Endothelial cell of umbilical vein (primary cell): ENCODE data around the gene GTF2F1. TPM values are rescaled to one million over a fixed set of nuclear protein-coding genes. Genes with fewer than 3 reads are reported as not detected.
A peak's percentile ranks its signal among the peaks of the same experiment; 100 is the strongest.

Source experiments
- BruUV-seq: library from RNA; stranded (reverse); fragments of 400-500 nt; replicated peaks from 2 replicates; lab custom pipeline; 2021; lab: Mats Ljungman, UMichigan
- CTCF ChIA-PET: fragments of 300-600, 350-600 bp; sonication (Branson Sonifier 250); formaldehyde crosslinking; loops from one replicate; lab custom pipeline; 2021; ENCODE audit warnings: antibody characterized with exemption, inconsistent platforms; lab: Charles Lee
- POLR2A ChIA-PET: fragments of 300-600, 350-600 bp; sonication (Branson Sonifier 250); formaldehyde crosslinking; loops from one replicate; lab custom pipeline; 2021; ENCODE audit warnings: antibody characterized with exemption, inconsistent platforms; lab: Charles Lee
- DNase-seq: peaks from one replicate; pipeline ENCODE4 v3.0.0-alpha.2; 2011; ENCODE audit warnings: low read depth, low spot score
- FAIRE-seq: peaks from 2 replicates; lab custom pipeline; 2011; peaks lifted over from hg19 to GRCh38; lab: Jason Lieb, UNC
- H2AFZ ChIP-seq: 2 replicates; pipeline ENCODE4 v1.6.0; 2012; ENCODE audit warnings: low read depth, low read length, control low read depth, inconsistent platforms
- H3K27ac ChIP-seq: 2 replicates; pipeline ENCODE4 v1.5.1; 2011; ENCODE audit warnings: low read depth, mild to moderate bottlenecking, control low read depth, low read length, moderate library complexity; ENCODE audit not compliant: insufficient read depth
- H3K27me3 ChIP-seq, 2 experiments: 2 replicates each; pipeline versions ENCODE4 v1.6.0 to v1.6.1; 2011; ENCODE audit warnings: low read length in 2 of 2, mixed read lengths in 1 of 2; ENCODE audit not compliant: control insufficient read depth in 2 of 2, insufficient read depth in 2 of 2
- H3K36me3 ChIP-seq, 2 experiments: 2 replicates in 1 of 2; 3 replicates in 1 of 2; pipeline ENCODE4 v1.5.1; 2011; ENCODE audit warnings: low read length in 2 of 2, mild to moderate bottlenecking in 1 of 2, moderate library complexity in 1 of 2; ENCODE audit not compliant: control insufficient read depth in 2 of 2, insufficient read depth in 2 of 2; ENCODE audit errors: extremely low read depth in 1 of 2
- H3K4me1 ChIP-seq: 3 replicates; pipeline ENCODE4 v1.5.1; 2011; ENCODE audit warnings: mild to moderate bottlenecking, low read length; ENCODE audit not compliant: control insufficient read depth, insufficient read depth; ENCODE audit errors: extremely low read depth
- H3K4me2 ChIP-seq: 2 replicates; pipeline ENCODE4 v1.6.1; 2011; ENCODE audit warnings: low read length, control low read depth, mixed read lengths; ENCODE audit not compliant: insufficient read depth
- H3K4me3 ChIP-seq, 3 experiments: fragments of 200-600 bp in 1 of 3; sonication (generic), shearing (Covaris generic) in 1 of 3; replicated peaks in 1 of 3; 2 replicates each; pipeline ENCODE4 v1.5.1; 2011 to 2016; ENCODE audit warnings: control low read depth in 3 of 3, low read length in 3 of 3, mild to moderate bottlenecking in 2 of 3, inconsistent platforms in 1 of 3, low read depth in 1 of 3, moderate library complexity in 1 of 3; ENCODE audit not compliant: insufficient read depth in 1 of 3
- H3K79me2 ChIP-seq: 2 replicates; pipeline ENCODE4 v1.6.0; 2012; ENCODE audit warnings: low read length, inconsistent platforms; ENCODE audit not compliant: control insufficient read depth, insufficient read depth
- H3K9ac ChIP-seq: replicated peaks from 2 replicates; pipeline ENCODE3; 2011; ENCODE audit warnings: low read length, control low read depth; ENCODE audit not compliant: insufficient read depth; ENCODE audit errors: extremely low read depth
- H3K9me1 ChIP-seq: replicated peaks from 3 replicates; pipeline ENCODE4 v1.6.0; 2011; ENCODE audit warnings: mild to moderate bottlenecking, low read length; ENCODE audit not compliant: control insufficient read depth, insufficient read depth; ENCODE audit errors: extremely low read depth
- H3K9me3 ChIP-seq: replicated peaks from 2 replicates; pipeline ENCODE4 v1.5.1; 2012; ENCODE audit warnings: low read length, inconsistent platforms; ENCODE audit not compliant: control insufficient read depth, insufficient read depth
- H4K20me1 ChIP-seq: replicated peaks from 2 replicates; pipeline ENCODE3; 2011; ENCODE audit warnings: mild to moderate bottlenecking, low read length; ENCODE audit not compliant: control insufficient read depth, insufficient read depth; ENCODE audit errors: extremely low read depth
- CTCF ChIP-seq, 2 donors: IDR thresholded peaks; 1 replicate in 1 of 2; 2 replicates in 1 of 2; pipeline ENCODE4 v1.5.1; 2011; ENCODE audit warnings: low read length in 2 of 2, mild to moderate bottlenecking in 2 of 2, moderate library complexity in 2 of 2, control low read depth in 1 of 2, inconsistent platforms in 1 of 2, low read depth in 1 of 2; ENCODE audit not compliant: insufficient read depth in 1 of 2; ENCODE audit errors: extremely low read depth in 1 of 2
- EZH2 ChIP-seq: IDR thresholded peaks from 2 replicates; pipeline ENCODE4 v1.6.1; 2012; ENCODE audit warnings: borderline replicate concordance, low read depth, mild to moderate bottlenecking, moderate library complexity, low read length, inconsistent platforms; ENCODE audit not compliant: severe bottlenecking
- FOS ChIP-seq: IDR thresholded peaks from 2 replicates; pipeline ENCODE4 v1.6.1; 2011; ENCODE audit warnings: mild to moderate bottlenecking, low read length, moderate library complexity, borderline replicate concordance; ENCODE audit not compliant: insufficient read depth
- GATA2 ChIP-seq: IDR thresholded peaks from 2 replicates; pipeline ENCODE4 v1.7.0; 2011; ENCODE audit warnings: low read depth, mild to moderate bottlenecking, moderate library complexity, mixed read lengths, low read length; ENCODE audit not compliant: insufficient read length, insufficient read depth
- JUN ChIP-seq: IDR thresholded peaks from 2 replicates; pipeline ENCODE4 v1.6.1; 2011; ENCODE audit warnings: borderline replicate concordance, low read depth; ENCODE audit not compliant: insufficient read length, insufficient read depth
- MAX ChIP-seq: IDR thresholded peaks from 2 replicates; pipeline ENCODE4 v1.6.1; 2011; ENCODE audit not compliant: insufficient read depth, insufficient read length
- MYC ChIP-seq: IDR thresholded peaks from one replicate; pipeline ENCODE4 v1.6.1; 2011; ENCODE audit warnings: mild to moderate bottlenecking, low read depth, low read length
- POLR2A ChIP-seq: IDR thresholded peaks from 2 replicates; pipeline ENCODE4 v1.6.1; 2012; ENCODE audit warnings: low read depth, mild to moderate bottlenecking, control low read depth, low read length
- POLR2AphosphoS5 ChIP-seq: IDR thresholded peaks from 2 replicates; pipeline ENCODE4 v1.6.1; 2012; ENCODE audit warnings: low read depth, mild to moderate bottlenecking, control low read depth, low read length, moderate library complexity; ENCODE audit not compliant: insufficient read depth
- dilution Hi-C: fragments of 300-500 bp; cut with MboI; formaldehyde crosslinking; loops from one replicate; pipeline ENCODE4 v1.15.0; 2019; ENCODE audit warnings: low sequenced_read_pairs; ENCODE audit not compliant: extremely low pct_ligation_motif_present
- intact Hi-C: fragments of 100-400 bp; cut with micrococcal nuclease; formaldehyde crosslinking; loops from one replicate; pipeline ENCODE4 v1.10.0; 2022
- polyA plus RNA-seq, 4 experiments: library from polyadenylated mRNA; depleted of rRNA in 3 of 4; stranded (reverse) in 3 of 4; unstranded in 1 of 4; fragments of >200 nt; gene quantifications; 2 replicates each; pipeline versions ENCODE4 v1.2.1 to v1.2.3, GENCODE V29; 2011 to 2012; ENCODE audit warnings: missing spikeins in 1 of 4
- total RNA-seq: library from RNA; stranded (reverse); gene quantifications from 2 replicates; pipeline ENCODE4 v1.2.3, GENCODE V29; 2021

The GTF2F1 gene
- total and polyA plus RNA-seq, 2 donors (not counting 3 experiments of a cell fraction or from before 2014, with no cell fraction given), result 44.8 to 56.4 TPM

DNA sequence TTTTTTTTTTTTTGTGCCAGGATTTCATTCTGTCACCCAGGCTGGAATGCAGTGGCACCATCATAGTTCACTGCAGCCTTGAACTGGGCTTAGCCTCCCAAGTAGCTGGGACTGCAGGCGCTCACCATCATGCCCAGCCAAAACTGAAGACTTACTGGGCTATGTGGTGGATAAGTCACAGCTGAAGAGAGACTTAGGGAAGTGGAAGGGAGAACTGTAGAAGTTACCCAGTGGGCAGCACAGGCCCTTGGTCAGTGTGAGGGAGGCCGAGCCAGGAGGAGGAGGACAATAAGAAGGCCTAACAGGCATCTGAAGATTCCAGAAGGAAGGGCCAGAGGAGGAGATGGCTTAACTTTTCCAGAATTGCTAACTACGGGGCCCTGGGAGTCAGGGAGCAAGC lies 13.2 kb downstream of the GTF2F1 start:
- ChIA-PET CTCF (no interaction called here), POLR2A (no interaction called here)
- Histone ChIP-seq H3K4me1 (no peaks in the 10 kb centered on the region), H4K20me1 (no peaks in the 10 kb centered on the region), H3K9me3 (no peaks in the 10 kb centered on the region), H3K27ac (no peak overlapping the region), H3K4me3 (no peak overlapping the region), H3K4me2 (no peak overlapping the region), H3K27me3 (no peaks in the 10 kb centered on the region), H3K9me1 (no peaks in the 10 kb centered on the region), H2AFZ (no peak overlapping the region), H3K79me2 (no peaks in the 10 kb centered on the region), H3K9ac (no peak overlapping the region), H3K36me3 (peaks cover 9 to 41% of the 10 kb centered on the region in 2 experiments)
- BruUV-seq, result TSS peak; percentile 62
- no peak for FAIRE-seq
- dilution Hi-C loops, result no loop called here
- intact Hi-C loops, result no loop called here
- TF ChIP-seq CTCF (IDR thresholded peaks at IDR 0.05; ENCODE audit: extremely low read depth in 1 of 2, insufficient read depth in 1 of 2, low read depth in 1 of 2, low read length in 2 of 2) (no peak), POLR2AphosphoS5 (no peak), MYC (no peak), GATA2 (no peak), MAX (no peak), EZH2 (no peak), FOS (no peak), JUN (no peak), POLR2A (no peak)
- DNase-seq, result no peak
